Heart right ventricle (tissue), 16 donors: ENCODE results near the gene PTEN. TPM values are rescaled to one million over a fixed set of nuclear protein-coding genes. Genes with fewer than 3 reads are reported as not detected.

Source experiments
- ATAC-seq, 8 donors: fragments of 200-7000 bp; cut with Tn5 transposase; one replicate each; pipeline ENCODE4 v1.9.1; 2020; ENCODE audit warnings: mild to moderate bottlenecking in 8 of 8, moderate library complexity in 8 of 8, moderate number of reproducible peaks in 1 of 8
- DNase-seq, 2 donors: peaks; one replicate each; pipeline ENCODE4 v3.0.0-alpha.2; 2020
- H3K27ac ChIP-seq, 10 donors: fragments of 200-600 bp; sonication (generic) in 2 of 10; one replicate each; pipeline versions ENCODE4 v1.5.0 to v1.8.0; 2020 to 2022; ENCODE audit warnings: mild to moderate bottlenecking in 3 of 10
- H3K27me3 ChIP-seq, 7 donors: fragments of 200-600 bp; one replicate each; pipeline ENCODE4 v1.8.0; 2021 to 2022; ENCODE audit warnings: mild to moderate bottlenecking in 2 of 7
- H3K36me3 ChIP-seq, 9 donors: fragments of 200-600 bp; sonication (generic) in 1 of 9; one replicate each; pipeline versions ENCODE4 v1.5.0 to v1.8.0; 2020 to 2022; ENCODE audit warnings: mild to moderate bottlenecking in 2 of 9
- H3K4me1 ChIP-seq, 9 donors: fragments of 200-600 bp; sonication (generic) in 1 of 9; one replicate each; pipeline versions ENCODE4 v1.5.0 to v1.8.0; 2020 to 2022; ENCODE audit warnings: mild to moderate bottlenecking in 4 of 9
- H3K4me3 ChIP-seq, 10 donors: fragments of 200-600 bp; sonication (generic) in 2 of 10; one replicate each; pipeline versions ENCODE4 v1.5.0 to v1.8.0; 2020 to 2022; ENCODE audit warnings: mild to moderate bottlenecking in 7 of 10, moderate library complexity in 2 of 10
- H3K9me3 ChIP-seq, 11 donors: fragments of 200-600 bp in 10 of 11; sonication (generic) in 2 of 11; one replicate each; pipeline versions ENCODE4 v1.5.0 to v1.8.0; 2013 to 2022; ENCODE audit warnings: mild to moderate bottlenecking in 2 of 11, control low read depth in 1 of 11, moderate library complexity in 1 of 11
- CTCF ChIP-seq, 9 donors: fragments of 200-600 bp; sonication (generic) in 2 of 9; IDR thresholded peaks; one replicate each; pipeline versions ENCODE4 v1.5.0 to v1.8.0; 2021 to 2022; ENCODE audit warnings: antibody characterized with exemption in 9 of 9, mild to moderate bottlenecking in 5 of 9, moderate library complexity in 1 of 9
- WGBS, 2 donors: extraction: QIAGEN DNeasy Blood & Tissue Kit; methylation state at CpG; one replicate each; pipeline ENCODE4 v1.1.7; 2013; ENCODE audit warnings: inconsistent platforms in 1 of 2; 5-methylcytosine and 5-hydroxymethylcytosine counted together
- intact Hi-C, 10 donors: fragments of 100-400 bp; cut with DNase I; formaldehyde crosslinking; loops; one replicate each; pipeline versions ENCODE4 v1.11.1 to v1.14.2; 2022
- polyA plus RNA-seq, 2 donors: library from polyadenylated mRNA; stranded (reverse); fragments of 200-250 nt; gene quantifications; one replicate each; pipeline ENCODE4 v1.2.3, GENCODE V29; 2013
- total RNA-seq, 10 donors: library from RNA; stranded (reverse); fragmentation: NEBNext Ultra II Directional in 3 of 10; extraction: Animal tissue kit (Norgen Biotek cat#: 25700) in 3 of 10; gene quantifications; one replicate each; pipeline versions ENCODE4 v1.2.1 to v1.2.4, GENCODE V29; 2021 to 2023
- donor health status: Arrhythmogenic right ventricular cardiomyopathy.
- donor health status: ischemic (EF 13 %, LVEDD 7.1; RV severe dilation, severe dysfunction).
- donor health status: healthy with polysubstance abuse.
- donor health status: DM: no; HTN: yes; CAD: no.
- donor health status: DM: no; HTN: no; CAD: no.
- donor health status: ischemic (EF 25% LVEDD 6.9; RV normal size, moderate dysfunction).
- donor health status: ischemic (EF 25% LVEDD 5.7; RV mildly dilated, moderate dysfunction).
- donor health status: healthy.
- donor health status: DM: yes; HTN: yes; CAD: no.
- donor health status: Ischemic cardiomyopathy.
- donor health status: ischemic (EF 35%, LVEDD 5.7; RV mildly dilated, moderate dysfunction).
- donor health status: nonischemic (EF 11% LVEDD 7.7; RV severe dilation, severe dysfunction).
- donor health status: DM: yes; HTN: yes; CAD: no.
- donor health status: PGD.
- donor health status: ischemic (EF 29% LVEDD 5.4; RV normal size, mild dysfunction).
- donor health status: nonischemic (EF 23%, LVEDD 6.1; RV moderate dilation, normal function).

The PTEN gene
- total and polyA plus RNA-seq, 12 donors: 21.8 to 89.9 (median 54.9) TPM

- H3K36me3 ChIP-seq: peaks cover 0 to 38% (median 7%) of the 10 kb centered on the region in 9 donors
- peak in 1 of 2 donors; percentile 34 for DNase-seq
- peaks cover 0 to 57% (median 47%) of the 10 kb centered on the region in 9 donors for H3K4me1 ChIP-seq
- peak in 3 of 8 donors; percentile 36 to 55 (median 38) for ATAC-seq
- 55 to 83% methylated on average over 1 of the region's 1 CpG for WGBS, 2 donors
- no peaks in the 10 kb centered on the region for H3K27me3 ChIP-seq
- intact Hi-C loops: no loop called here
- no peak for TF ChIP-seq CTCF (IDR thresholded peaks at IDR 0.05)
- peaks cover 0 to 41% (median 22%) of the 10 kb centered on the region in 11 donors for H3K9me3 ChIP-seq
- no peak overlapping the region for H3K4me3 ChIP-seq
- H3K27ac ChIP-seq: peak overlapping the region in 5 of 10 donors; percentile 3 to 75 (median 18)
Observed at GRCh38 chr10:87915989-87916388, 52.6 kb downstream of the PTEN start.

- peaks cover 0 to 38% (median 21%) of the 10 kb centered on the region in 11 donors for H3K9me3 ChIP-seq
- DNase-seq: no peak
- H3K27ac ChIP-seq: peak overlapping the region in 4 of 10 donors; percentile 3 to 75 (median 20)
- no peaks in the 10 kb centered on the region for H3K27me3 ChIP-seq
- no peak overlapping the region for H3K4me3 ChIP-seq
- ATAC-seq: peak in 1 of 8 donors; percentile 18
- peaks cover 0 to 58% (median 47%) of the 10 kb centered on the region in 9 donors for H3K4me1 ChIP-seq
- peaks cover 0 to 33% (median 7%) of the 10 kb centered on the region in 9 donors for H3K36me3 ChIP-seq
- WGBS, 2 donors: 40 to 52% methylated on average over 3 of the region's 3 CpGs
- intact Hi-C loops: no loop called here
- no peak for TF ChIP-seq CTCF (IDR thresholded peaks at IDR 0.05)
Observed at GRCh38 chr10:87916515-87916914, 53.1 kb downstream of the PTEN start.

- H3K4me1 ChIP-seq: peaks cover 0 to 76% (median 55%) of the 10 kb centered on the region in 9 donors
- peak overlapping the region in 8 of 10 donors; percentile 23 to 75 (median 50) for H3K27ac ChIP-seq
- WGBS, 2 donors: 40 to 46% methylated on average over 3 of the region's 3 CpGs
- ATAC-seq (peak in 5 of 8 donors; percentile 43 to 63 (median 56)), DNase-seq (no peak)
- peaks cover 0 to 22% (median 3%) of the 10 kb centered on the region in 9 donors for H3K36me3 ChIP-seq
- intact Hi-C loops: no loop called here
- no peaks in the 10 kb centered on the region for H3K27me3 ChIP-seq
- H3K9me3 ChIP-seq: peaks cover 0 to 26% (median 8%) of the 10 kb centered on the region in 11 donors
- no peak for TF ChIP-seq CTCF (IDR thresholded peaks at IDR 0.05)
- no peak overlapping the region for H3K4me3 ChIP-seq
Observed at GRCh38 chr10:87918254-87918859, 54.9 kb downstream of the PTEN start.

- DNase-seq: no peak
- intact Hi-C loops: loop anchor here in 1 of 10 donors (10.0 kb wide), 1 partner anchor 256 kb away; no protein-coding TSS in a partner anchor
- no peak for ATAC-seq
- H3K27me3 ChIP-seq: no peaks in the 10 kb centered on the region
- peaks cover 1 to 89% (median 70%) of the 10 kb centered on the region in 9 donors for H3K4me1 ChIP-seq
- TF ChIP-seq CTCF (IDR thresholded peaks at IDR 0.05): no peak
- no peak overlapping the region for H3K4me3 ChIP-seq
- peaks cover 0 to 8% (median 0%) of the 10 kb centered on the region in 11 donors for H3K9me3 ChIP-seq
- H3K36me3 ChIP-seq: peaks cover 0 to 5% (median 0%) of the 10 kb centered on the region in 9 donors
- WGBS, 2 donors: 97 to 98% methylated on average over 4 of the region's 4 CpGs
- H3K27ac ChIP-seq: no peak overlapping the region
Observed at GRCh38 chr10:87920538-87920937, 57.1 kb downstream of the PTEN start.
